Stimulated activated naive CD8-positive, alpha-beta T cell treated with anti-CD3 and anti-CD28 coated beads, Interleukin-15, amount 100 ng/mL, for 72 hours (primary cell): Measurements from ENCODE around the gene FBXO38.

Experiments
- ATAC-seq: fragments of 150-1000 bp; cut with Tn5 transposase; 2 replicates; pipeline ENCODE4 v1.10.0; 2021; ENCODE audit warnings: mild to moderate bottlenecking, moderate library complexity
- DNase-seq, 2 donors: peaks; one replicate each; pipeline ENCODE4 v3.0.0; 2021 to 2022
- H3K27ac Mint-ChIP-seq, 2 donors: one replicate each; pipeline ENCODE4 v1.8.0; 2022; ENCODE audit warnings: mild to moderate bottlenecking in 2 of 2, mixed read lengths in 2 of 2, moderate library complexity in 2 of 2
- H3K27me3 Mint-ChIP-seq: one replicate; pipeline ENCODE4 v1.8.0; 2022; ENCODE audit warnings: mixed read lengths
- H3K4me1 Mint-ChIP-seq: one replicate; pipeline ENCODE4 v1.8.0; 2022; ENCODE audit warnings: mild to moderate bottlenecking, mixed read lengths
- H3K4me3 Mint-ChIP-seq, 2 donors: one replicate each; pipeline ENCODE4 v1.8.0; 2022; ENCODE audit warnings: mild to moderate bottlenecking in 2 of 2, mixed read lengths in 2 of 2, moderate library complexity in 1 of 2
- H3K9me3 Mint-ChIP-seq, 2 donors: one replicate each; pipeline ENCODE4 v1.8.0; 2022; ENCODE audit warnings: mixed read lengths in 2 of 2

Gene FBXO38

DNA sequence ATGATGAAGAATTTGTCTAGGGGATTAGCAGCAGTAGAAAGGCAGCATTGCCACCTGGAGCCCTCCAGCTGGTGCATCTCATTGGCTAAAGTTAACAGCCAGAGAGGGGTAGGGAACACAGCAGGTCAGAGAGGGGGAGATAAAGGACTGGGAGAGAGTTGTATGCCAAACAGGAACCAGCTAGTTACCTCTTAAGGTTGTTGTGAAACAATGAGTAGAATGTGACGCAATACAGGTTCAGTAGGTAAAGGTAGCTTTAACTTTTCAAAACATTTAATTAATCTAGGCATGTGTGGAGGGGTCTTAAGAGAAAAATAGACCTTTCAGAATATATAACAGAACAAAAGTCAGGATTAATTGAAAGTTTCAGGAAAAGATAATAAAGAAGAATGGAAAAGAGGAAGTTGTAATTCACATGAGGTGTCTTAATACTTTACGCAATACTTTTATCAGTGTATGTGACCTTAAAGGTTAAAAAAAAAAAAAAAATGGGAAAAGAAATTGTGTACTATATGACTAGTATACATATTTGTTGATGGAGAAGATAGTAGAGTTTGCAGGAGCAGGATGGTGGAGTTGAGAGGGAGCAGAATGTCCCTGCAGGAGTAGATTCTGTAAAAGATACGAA lies 14.3 kb downstream of the FBXO38 start:
- Mint-ChIP-seq H3K27me3 (no peaks in the 10 kb centered on the region), H3K9me3 (no peaks in the 10 kb centered on the region), H3K27ac (peak overlapping the region; percentile 36 to 52), H3K4me1 (peaks cover 59% of the 10 kb centered on the region), H3K4me3 (no peak overlapping the region)
- ATAC-seq (no peak), DNase-seq (no peak)

DNA sequence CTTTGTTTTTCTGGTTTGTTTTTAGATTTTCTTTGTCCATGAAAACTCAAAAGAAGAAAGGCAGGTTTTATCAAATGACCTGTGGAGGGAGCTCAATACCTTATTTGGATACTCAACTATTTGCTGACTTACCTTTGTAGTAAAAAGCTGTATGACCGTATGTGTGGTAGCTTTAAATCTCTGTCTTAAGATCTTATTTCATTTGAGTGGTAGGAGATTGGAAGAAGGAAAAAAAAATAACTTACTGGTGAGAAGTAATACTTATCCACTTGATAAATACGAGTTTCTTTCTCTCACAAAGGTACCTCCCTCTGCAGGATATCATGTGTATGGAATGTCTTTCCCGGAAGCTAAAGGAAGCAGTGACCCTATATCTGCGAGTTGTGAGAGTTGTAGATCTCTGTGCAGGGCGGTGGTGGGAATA lies 15.0 kb downstream of the FBXO38 start:
- peak overlapping the region in 1 of 2 donors; percentile 69 for H3K27ac Mint-ChIP-seq
- H3K4me1 Mint-ChIP-seq: peaks cover 60% of the 10 kb centered on the region
- H3K9me3 Mint-ChIP-seq: no peaks in the 10 kb centered on the region
- no peak for DNase-seq
- no peak for ATAC-seq
- no peak overlapping the region for H3K4me3 Mint-ChIP-seq
- no peaks in the 10 kb centered on the region for H3K27me3 Mint-ChIP-seq

DNA sequence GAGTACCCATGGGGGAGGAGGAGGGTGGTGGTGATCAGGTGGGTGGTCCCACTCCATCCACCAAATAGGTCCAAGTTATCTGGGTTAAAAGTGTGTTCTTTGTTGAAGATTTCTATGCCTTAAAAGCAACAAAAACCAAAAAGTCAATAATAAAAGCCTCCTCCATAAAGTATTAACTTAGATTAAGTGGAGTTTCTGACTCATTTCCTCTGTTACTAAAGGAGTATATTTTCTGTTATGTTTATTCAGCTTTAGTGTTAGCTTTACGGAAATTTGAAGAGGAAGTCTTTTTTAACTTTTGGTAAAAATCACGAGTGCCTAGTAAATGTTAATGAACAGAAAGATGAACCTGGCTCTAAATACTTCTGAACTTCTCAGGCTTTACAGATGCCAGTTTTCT lies 17.8 kb downstream of the FBXO38 start:
- H3K27me3 Mint-ChIP-seq: no peaks in the 10 kb centered on the region
- H3K4me1 Mint-ChIP-seq: peaks cover 59% of the 10 kb centered on the region
- DNase-seq (no peak), ATAC-seq (no peak)
- no peaks in the 10 kb centered on the region for H3K9me3 Mint-ChIP-seq
- peak overlapping the region in 1 of 2 donors; percentile 5 for H3K4me3 Mint-ChIP-seq
- H3K27ac Mint-ChIP-seq: peak overlapping the region; percentile 85 to 88

DNA sequence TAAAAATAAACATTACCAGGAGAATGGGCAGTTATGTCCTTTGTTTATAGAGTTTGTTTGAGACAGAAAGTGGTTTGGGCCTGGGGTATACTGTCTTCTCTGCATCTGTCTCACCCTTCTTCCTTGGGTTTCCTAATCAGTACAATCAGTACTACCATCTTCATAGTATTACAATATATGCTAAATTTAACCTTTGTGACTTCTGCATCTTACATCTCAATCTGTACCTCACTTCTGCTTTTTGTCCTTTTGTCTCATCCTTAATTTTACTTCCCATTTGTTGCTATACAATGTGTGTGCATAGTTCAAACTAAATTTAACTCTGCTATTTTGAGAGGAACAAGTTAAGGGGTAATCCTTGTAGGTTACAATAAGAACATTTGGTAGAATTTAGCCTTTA lies 19.6 kb downstream of the FBXO38 start:
- no peak overlapping the region for H3K4me3 Mint-ChIP-seq
- no peak for DNase-seq
- no peaks in the 10 kb centered on the region for H3K27me3 Mint-ChIP-seq
- peaks cover 50% of the 10 kb centered on the region for H3K4me1 Mint-ChIP-seq
- no peak overlapping the region for H3K27ac Mint-ChIP-seq
- H3K9me3 Mint-ChIP-seq: no peaks in the 10 kb centered on the region
- no peak for ATAC-seq

DNA sequence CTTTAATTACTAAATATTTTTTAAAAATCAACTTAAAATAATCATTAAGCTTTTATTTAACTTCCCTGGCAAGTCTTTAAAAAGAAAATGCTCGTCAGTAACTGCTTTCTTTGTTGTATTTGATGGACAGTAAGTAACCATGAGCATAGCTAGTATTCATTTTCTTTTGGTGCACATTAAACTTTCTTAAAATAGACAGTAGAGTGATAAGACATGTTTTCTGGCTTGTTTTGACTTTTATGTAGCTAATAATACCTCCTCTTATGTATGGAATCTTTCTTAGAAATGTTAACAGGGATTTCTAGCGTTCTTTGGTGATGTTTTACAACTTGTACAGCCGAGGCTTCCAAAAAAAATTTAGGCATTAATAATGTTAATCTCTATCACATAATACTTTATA lies 22.6 kb downstream of the FBXO38 start:
- peaks cover 19% of the 10 kb centered on the region for H3K4me1 Mint-ChIP-seq
- no peak overlapping the region for H3K27ac Mint-ChIP-seq
- H3K27me3 Mint-ChIP-seq: no peaks in the 10 kb centered on the region
- DNase-seq (no peak), ATAC-seq (no peak)
- no peak overlapping the region for H3K4me3 Mint-ChIP-seq
- no peaks in the 10 kb centered on the region for H3K9me3 Mint-ChIP-seq

DNA sequence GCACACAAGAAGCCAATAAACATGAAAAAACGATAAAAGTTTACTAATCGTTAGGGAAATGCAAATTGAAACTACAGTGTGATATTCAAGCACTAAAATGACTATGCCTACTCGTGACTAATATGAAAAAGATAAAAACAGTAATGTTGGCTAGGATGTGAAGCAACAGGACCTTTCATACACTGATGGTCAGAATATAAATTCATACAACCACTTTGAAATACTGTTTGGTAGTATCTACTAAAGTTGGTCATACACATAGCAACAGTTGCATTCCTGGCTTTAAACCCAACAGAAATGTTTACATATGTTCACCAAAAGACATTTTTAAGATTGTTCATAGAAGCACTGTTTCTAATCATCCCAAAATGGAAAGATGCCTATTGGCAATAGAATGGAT lies 24.3 kb downstream of the FBXO38 start:
- Mint-ChIP-seq H3K27ac (no peak overlapping the region), H3K27me3 (no peaks in the 10 kb centered on the region), H3K4me1 (peaks cover 10% of the 10 kb centered on the region), H3K4me3 (no peak overlapping the region), H3K9me3 (no peaks in the 10 kb centered on the region)
- no peak for DNase-seq
- no peak for ATAC-seq

DNA sequence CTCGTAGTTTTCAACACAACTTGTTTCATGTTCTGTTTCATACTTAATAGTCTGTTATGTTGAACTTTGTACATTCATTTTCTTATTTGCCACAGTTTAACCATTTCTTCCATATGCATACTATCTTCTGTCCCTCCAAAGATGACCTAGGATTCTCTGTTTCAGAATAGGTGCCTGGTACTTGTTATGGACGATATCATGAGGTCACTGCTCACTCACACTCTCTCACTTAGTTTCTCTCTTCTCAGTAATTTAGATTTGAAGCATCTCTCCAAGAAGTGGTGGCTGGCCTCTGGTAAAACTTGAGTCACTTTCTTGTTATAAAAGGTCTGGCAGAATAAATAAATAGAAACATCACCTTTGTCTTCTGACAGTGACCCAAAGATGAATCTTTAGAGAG lies 28.4 kb downstream of the FBXO38 start:
- H3K9me3 Mint-ChIP-seq: no peaks in the 10 kb centered on the region
- H3K27ac Mint-ChIP-seq: peak overlapping the region in 1 of 2 donors; percentile 47
- no peak for DNase-seq
- no peaks in the 10 kb centered on the region for H3K4me1 Mint-ChIP-seq
- no peak for ATAC-seq
- H3K4me3 Mint-ChIP-seq: no peak overlapping the region
- no peaks in the 10 kb centered on the region for H3K27me3 Mint-ChIP-seq

DNA sequence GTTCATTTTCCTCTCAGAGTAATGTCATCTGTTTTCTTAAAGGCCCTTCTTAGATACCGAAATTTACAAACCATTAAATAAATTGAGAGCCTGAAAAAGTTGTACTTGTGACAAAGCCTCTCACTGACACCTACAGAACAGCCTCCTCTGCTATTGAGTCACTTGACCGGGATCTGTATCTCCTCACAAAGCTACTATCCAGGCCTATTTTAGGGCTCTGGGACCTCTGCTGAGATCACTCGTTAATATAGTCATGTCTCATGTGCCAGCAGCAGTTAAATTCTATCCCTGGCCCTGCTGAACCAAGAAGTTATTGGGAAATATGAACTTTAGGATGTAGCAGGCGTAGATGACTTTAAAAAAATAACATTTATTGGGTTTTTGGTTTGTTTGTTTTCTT lies 31.1 kb downstream of the FBXO38 start:
- ATAC-seq (no peak), DNase-seq (no peak)
- Mint-ChIP-seq H3K4me1 (no peaks in the 10 kb centered on the region), H3K27me3 (no peaks in the 10 kb centered on the region), H3K4me3 (no peak overlapping the region), H3K9me3 (no peaks in the 10 kb centered on the region), H3K27ac (no peak overlapping the region)

DNA sequence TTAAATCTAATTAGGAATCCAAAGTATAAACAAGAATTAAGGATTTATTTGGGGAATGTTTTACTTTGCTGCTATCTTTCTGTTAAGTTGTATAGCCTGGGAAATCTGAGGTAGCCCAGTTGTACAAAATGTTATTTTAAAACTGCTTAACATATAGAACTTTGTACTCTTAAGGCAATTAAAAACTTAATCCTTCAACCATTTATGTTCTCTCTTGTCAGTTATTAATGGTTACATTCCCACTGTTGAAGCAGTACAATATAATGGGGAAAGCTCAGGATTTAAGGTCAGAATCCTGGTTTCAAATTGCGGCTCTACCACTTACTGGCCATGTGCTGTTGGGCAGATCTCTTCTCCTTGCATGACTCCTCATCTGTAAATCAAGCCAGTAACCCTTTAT lies 32.7 kb downstream of the FBXO38 start:
- H3K4me3 Mint-ChIP-seq: no peak overlapping the region
- DNase-seq (no peak), ATAC-seq (no peak)
- H3K4me1 Mint-ChIP-seq: no peaks in the 10 kb centered on the region
- no peaks in the 10 kb centered on the region for H3K9me3 Mint-ChIP-seq
- H3K27ac Mint-ChIP-seq: no peak overlapping the region
- H3K27me3 Mint-ChIP-seq: no peaks in the 10 kb centered on the region

DNA sequence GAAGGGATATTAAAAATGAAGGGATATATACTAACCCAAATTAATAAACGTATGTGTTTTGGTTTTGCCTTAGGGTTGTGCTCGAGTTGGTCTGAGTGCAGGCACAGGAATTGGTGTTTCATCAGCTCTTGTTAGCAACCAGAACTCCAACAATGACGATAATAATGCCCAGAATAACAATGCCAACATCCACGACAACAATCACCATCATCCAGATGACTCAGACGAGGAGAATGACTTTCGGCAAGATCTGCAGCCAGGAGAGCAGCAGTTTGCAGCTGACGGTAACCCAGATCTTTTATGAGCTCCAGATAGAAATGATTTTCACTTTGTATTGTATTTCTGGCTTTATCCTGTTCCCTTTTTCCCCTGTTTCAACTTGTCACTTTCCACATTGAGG lies 33.2 kb downstream of the FBXO38 start:
- Mint-ChIP-seq H3K9me3 (no peaks in the 10 kb centered on the region), H3K27ac (no peak overlapping the region)
- no peak for ATAC-seq

DNA sequence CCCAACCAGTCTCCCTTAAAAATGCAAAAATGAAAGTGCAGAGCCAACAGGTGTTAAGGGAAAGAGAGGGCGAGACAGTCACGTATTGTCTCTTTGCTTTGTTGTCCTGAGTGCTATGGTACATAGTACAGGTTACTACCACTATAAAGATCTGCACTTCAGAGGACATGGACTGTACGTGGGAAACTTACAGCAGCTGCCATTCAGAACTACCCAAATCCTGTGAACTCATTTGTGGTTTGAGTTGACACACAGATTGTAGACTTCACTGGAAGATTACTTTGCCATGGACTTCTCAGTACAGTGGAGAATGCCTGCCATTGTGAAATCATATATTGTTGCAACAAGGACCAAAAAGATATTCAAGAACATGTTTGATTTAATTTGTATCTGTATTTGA lies 34.8 kb downstream of the FBXO38 start:
- Mint-ChIP-seq H3K4me1 (peaks cover 5% of the 10 kb centered on the region), H3K27ac (no peak overlapping the region), H3K9me3 (no peaks in the 10 kb centered on the region), H3K4me3 (no peak overlapping the region), H3K27me3 (no peaks in the 10 kb centered on the region)
- ATAC-seq: no peak
- no peak for DNase-seq

More for the DNA sequence above, 33.2 kb downstream of the FBXO38 start:
- Mint-ChIP-seq H3K4me3 (no peak overlapping the region), H3K4me1 (no peaks in the 10 kb centered on the region), H3K27me3 (no peaks in the 10 kb centered on the region)
- DNase-seq: no peak

DNA sequence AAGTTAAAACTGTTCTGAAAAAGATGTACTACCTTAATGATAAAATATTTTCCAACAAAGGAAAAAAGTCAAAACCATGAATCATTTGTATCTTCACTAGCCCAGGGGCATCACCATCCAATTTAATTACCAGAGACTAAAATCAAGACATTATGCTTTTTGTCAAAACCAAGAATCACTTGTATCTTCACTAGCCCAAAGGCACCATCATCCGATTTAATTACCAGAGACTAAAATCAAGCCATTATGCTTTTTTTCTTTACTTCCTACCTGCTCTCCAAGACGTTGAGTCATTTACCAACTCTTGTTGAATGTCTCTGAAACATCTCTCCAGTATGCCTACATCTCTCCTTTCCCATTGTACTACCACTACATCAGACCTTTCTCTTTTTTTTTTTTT lies 37.9 kb downstream of the FBXO38 start:
- Mint-ChIP-seq H3K27ac (no peak overlapping the region), H3K4me3 (no peak overlapping the region), H3K4me1 (peaks cover 12% of the 10 kb centered on the region), H3K9me3 (no peaks in the 10 kb centered on the region), H3K27me3 (no peaks in the 10 kb centered on the region)
- DNase-seq: no peak
- no peak for ATAC-seq

DNA sequence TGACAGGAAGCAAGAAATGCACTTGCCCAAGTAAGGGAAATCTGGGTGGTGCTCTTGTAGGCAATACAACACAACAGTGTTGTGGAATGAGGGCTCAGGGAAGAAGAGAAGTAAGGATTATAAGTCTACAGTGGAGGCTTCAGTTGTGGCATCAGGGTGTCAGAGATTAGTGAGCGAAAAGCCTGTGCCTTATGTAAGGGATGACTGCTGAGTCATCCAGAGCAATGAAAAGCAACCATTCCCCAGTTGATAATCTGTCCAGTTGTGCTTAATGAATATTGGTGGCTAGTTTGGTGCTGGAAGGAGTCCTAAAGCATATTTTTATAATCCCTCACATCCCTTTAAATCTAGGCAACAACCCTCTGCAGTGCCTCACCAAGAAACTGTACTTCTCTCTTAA lies 42.0 kb downstream of the FBXO38 start:
- no peak overlapping the region for H3K4me3 Mint-ChIP-seq
- ATAC-seq (no peak), DNase-seq (no peak)
- H3K4me1 Mint-ChIP-seq: peaks cover 27% of the 10 kb centered on the region
- no peaks in the 10 kb centered on the region for H3K9me3 Mint-ChIP-seq
- no peaks in the 10 kb centered on the region for H3K27me3 Mint-ChIP-seq
- H3K27ac Mint-ChIP-seq: peak overlapping the region in 1 of 2 donors; percentile 2

DNA sequence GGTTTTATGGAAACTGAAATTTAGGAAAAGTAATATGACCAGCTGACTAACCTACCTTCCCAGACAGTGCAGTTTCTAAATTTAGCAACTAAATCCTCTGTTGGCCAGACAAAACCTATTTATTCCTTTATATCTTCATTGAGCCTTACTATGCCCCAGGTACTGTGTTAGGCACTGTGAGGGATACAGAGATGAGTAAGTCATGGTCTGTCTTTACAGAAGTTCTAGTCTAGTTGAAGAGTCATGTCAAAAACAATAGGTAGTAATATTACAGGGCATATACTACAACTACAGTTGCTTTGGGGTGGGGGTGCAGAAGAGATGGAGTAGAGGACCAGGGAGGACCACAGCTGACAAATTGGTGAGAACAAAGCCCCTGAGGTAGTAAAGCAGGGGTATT lies 42.8 kb downstream of the FBXO38 start:
- Mint-ChIP-seq H3K27ac (no peak overlapping the region), H3K4me3 (no peak overlapping the region), H3K4me1 (peaks cover 27% of the 10 kb centered on the region), H3K27me3 (no peaks in the 10 kb centered on the region), H3K9me3 (no peaks in the 10 kb centered on the region)
- ATAC-seq (no peak), DNase-seq (no peak)

DNA sequence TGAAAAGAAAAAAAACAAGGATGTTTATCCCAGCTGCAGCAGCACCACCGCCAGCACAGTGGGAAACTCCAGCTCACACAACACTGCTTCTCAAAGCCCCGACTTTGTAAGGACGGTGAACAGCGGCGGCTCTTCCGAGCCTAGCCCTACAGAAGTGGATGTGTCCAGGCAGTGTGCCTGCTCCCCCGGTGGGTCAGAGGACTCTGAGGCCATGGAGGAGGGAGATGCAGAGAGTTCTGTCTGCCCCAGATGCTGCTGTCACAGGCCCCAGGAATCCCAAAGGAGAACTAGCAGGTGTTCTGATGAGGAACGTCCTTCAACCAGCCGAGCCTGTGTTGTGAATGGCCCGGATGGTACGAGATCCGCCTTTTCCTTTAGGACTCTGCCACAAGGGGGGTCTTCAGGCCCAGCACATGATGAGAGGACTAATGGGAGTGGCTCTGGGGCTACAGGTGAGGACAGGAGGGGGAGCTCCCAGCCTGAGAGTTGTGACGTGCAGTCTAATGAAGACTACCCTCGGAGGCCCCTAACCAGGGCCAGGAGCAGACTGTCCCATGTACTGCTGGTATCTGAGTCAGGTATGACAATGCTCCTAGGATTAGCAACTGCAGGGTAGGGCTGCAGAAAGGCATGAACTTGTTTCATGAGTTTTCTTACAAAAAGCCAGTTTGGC lies 43.7 kb downstream of the FBXO38 start:
- Mint-ChIP-seq H3K4me3 (no peak overlapping the region), H3K27me3 (no peaks in the 10 kb centered on the region), H3K27ac (peak overlapping the region; percentile 43 to 71), H3K4me1 (peaks cover 27% of the 10 kb centered on the region), H3K9me3 (no peaks in the 10 kb centered on the region)
- no peak for DNase-seq
- peak; percentile 33 for ATAC-seq

DNA sequence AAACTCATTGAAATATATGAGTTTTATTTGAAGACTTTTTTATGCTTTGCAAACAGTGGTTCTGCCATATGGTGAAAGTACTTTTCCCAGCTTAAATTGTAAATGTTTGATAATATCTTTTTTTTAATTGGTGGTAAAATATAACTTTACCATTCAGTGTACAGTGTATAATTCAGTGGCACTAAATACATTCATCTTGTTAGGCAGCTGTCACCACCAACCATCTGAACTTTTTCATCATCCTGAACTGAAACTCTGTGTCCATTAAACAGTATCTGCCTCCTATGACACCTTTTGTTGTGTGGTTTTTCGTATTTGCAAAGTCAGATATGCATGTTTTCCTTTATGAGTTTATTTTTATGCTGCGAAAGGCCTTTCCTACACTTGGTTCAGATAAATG lies 45.1 kb downstream of the FBXO38 start:
- ATAC-seq: no peak
- Mint-ChIP-seq H3K4me1 (peaks cover 26% of the 10 kb centered on the region), H3K4me3 (no peak overlapping the region), H3K9me3 (no peaks in the 10 kb centered on the region), H3K27ac (no peak overlapping the region), H3K27me3 (no peaks in the 10 kb centered on the region)
- no peak for DNase-seq

DNA sequence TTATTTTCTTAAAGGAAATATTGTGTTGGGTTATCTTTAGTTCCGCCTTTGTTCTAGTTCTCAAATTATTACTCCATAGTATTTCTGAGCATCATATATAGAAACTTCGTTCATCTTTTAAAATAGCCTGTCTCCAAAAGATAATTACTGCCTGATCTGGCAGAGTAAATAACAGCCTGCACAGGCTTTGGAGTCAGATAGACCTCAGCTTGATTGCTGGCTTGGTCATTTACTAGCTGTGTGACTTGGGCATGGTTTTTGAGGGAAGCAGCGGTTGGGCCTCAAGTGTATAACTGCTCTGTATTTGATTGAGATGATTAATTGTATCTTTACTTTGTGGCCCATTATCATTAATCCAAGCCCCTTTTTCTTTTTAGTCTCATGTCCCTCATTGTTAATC lies 50.1 kb downstream of the FBXO38 start:
- Mint-ChIP-seq H3K27ac (no peak overlapping the region), H3K9me3 (no peaks in the 10 kb centered on the region), H3K4me1 (peaks cover 21% of the 10 kb centered on the region), H3K4me3 (no peak overlapping the region), H3K27me3 (no peaks in the 10 kb centered on the region)
- DNase-seq: no peak
- no peak for ATAC-seq
